ENCODE data around the gene CHTOP. TPM values are rescaled to one million over a fixed set of nuclear protein-coding genes. Genes with fewer than 3 reads are reported as not detected.

CHTOP gene
- total and polyA plus RNA-seq, 11 donors = 48.4 to 92.0 (median 72.9) TPM

GRCh38 chr1:153688736-153689328, 55.0 kb downstream of the CHTOP start:
- intact Hi-C loops (cut with DNase I) = no loop called here
- no peak overlapping the region for H3K4me3 ChIP-seq
- peaks cover 0 to 4% (median 0%) of the 10 kb centered on the region in 12 donors for H3K4me1 ChIP-seq
- ATAC-seq = no peak
- 88 to 92% (median 90%) methylated on average over 15 to 18 of the region's 18 CpGs for WGBS, 4 donors
- H3K27me3 ChIP-seq = no peaks in the 10 kb centered on the region
- peaks cover 0 to 27% (median 4%) of the 10 kb centered on the region in 9 donors for H3K36me3 ChIP-seq
- TF ChIP-seq POLR2A (IDR thresholded peaks at IDR 0.05) = no peak
- no peak for TF ChIP-seq CTCF (IDR thresholded peaks at IDR 0.05)
- DNase-seq = peak in 1 of 5 donors; percentile 30
- H3K27ac ChIP-seq = no peak overlapping the region
- no peaks in the 10 kb centered on the region for H3K9me3 ChIP-seq

DNA sequence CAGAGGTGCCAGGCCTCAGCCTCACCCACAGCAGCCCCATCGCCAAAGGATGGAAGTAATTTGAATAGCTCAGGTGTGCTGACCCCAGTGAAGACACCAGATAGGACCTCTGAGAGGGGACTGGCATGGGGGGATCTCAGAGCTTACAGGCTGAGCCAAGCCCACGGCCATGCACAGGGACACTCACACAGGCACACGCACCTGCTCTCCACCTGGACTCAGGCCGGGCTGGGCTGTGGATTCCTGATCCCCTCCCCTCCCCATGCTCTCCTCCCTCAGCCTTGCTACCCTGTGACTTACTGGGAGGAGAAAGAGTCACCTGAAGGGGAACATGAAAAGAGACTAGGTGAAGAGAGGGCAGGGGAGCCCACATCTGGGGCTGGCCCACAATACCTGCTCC, 59.6 kb downstream of the CHTOP start:
- Histone ChIP-seq H3K27ac (no peak overlapping the region), H3K36me3 (peaks cover 0 to 11% (median 0%) of the 10 kb centered on the region in 9 donors), H3K4me3 (no peak overlapping the region), H3K4me1 (peaks cover 4 to 21% (median 12%) of the 10 kb centered on the region in 12 donors), H3K27me3 (no peaks in the 10 kb centered on the region), H3K9me3 (no peaks in the 10 kb centered on the region)
- WGBS, 4 donors = 82 to 96% (median 88%) methylated on average over 4 of the region's 4 CpGs
- DNase-seq (peak in 1 of 5 donors; percentile 27), ATAC-seq (no peak)
- TF ChIP-seq POLR2A (IDR thresholded peaks at IDR 0.05) (no peak), CTCF (IDR thresholded peaks at IDR 0.05) (no peak)
- intact Hi-C loops (cut with DNase I) = loop anchor here in 1 of 10 donors (5.0 kb wide), 1 partner anchor 44 kb away; no protein-coding TSS in a partner anchor

Small RNAs within 50 kb of the gene (microRNA-seq; reads per million reads assigned to microRNA genes)
- 0 reads per million in 4 donors for gene MIR8083

Other genes with a start within 250 kb of the CHTOP start
- gene S100A8, start 243.0 kb upstream of the CHTOP start, total RNA-seq = 100 to 1,000 TPM in 2 of 9 donors, 10 to 100 TPM in 6, 1 to 10 TPM in 1; 6.0 to 199 (median 27.2) TPM
- gene S100A8, start 243.0 kb upstream of the CHTOP start, polyA plus RNA-seq = 10 to 100 TPM; 32.3 to 72.9 TPM
- not detected for gene S100A7A, start 217.5 kb upstream of the CHTOP start, total RNA-seq
- gene S100A7A, start 217.5 kb upstream of the CHTOP start, polyA plus RNA-seq = not detected
- gene S100A7, start 173.4 kb upstream of the CHTOP start, total RNA-seq = not detected
- not detected for gene S100A7, start 173.4 kb upstream of the CHTOP start, polyA plus RNA-seq
- 100 to 1,000 TPM; 157 to 415 (median 301) TPM for gene S100A6, start 98.1 kb upstream of the CHTOP start, total RNA-seq
- 1,000 to 10,000 TPM in 1 of 2 donors, 100 to 1,000 TPM in 1; 371 to 1,213 TPM for gene S100A6, start 98.1 kb upstream of the CHTOP start, polyA plus RNA-seq
- gene S100A5, start 93.1 kb upstream of the CHTOP start, total RNA-seq = not detected
- gene S100A5, start 93.1 kb upstream of the CHTOP start, polyA plus RNA-seq = not detected
- 100 to 1,000 TPM in 4 of 9 donors, 10 to 100 TPM in 5; 56.9 to 214 (median 96.1) TPM for gene S100A4, start 88.3 kb upstream of the CHTOP start, total RNA-seq
- 100 to 1,000 TPM; 214 to 398 TPM for gene S100A4, start 88.3 kb upstream of the CHTOP start, polyA plus RNA-seq
- gene S100A3, start 84.8 kb upstream of the CHTOP start, total RNA-seq = 1 to 10 TPM in 4 of 9 donors, under 1 TPM in 3, not detected in 2; 0.57 to 5.9 (median 1.1) TPM
- gene S100A3, start 84.8 kb upstream of the CHTOP start, polyA plus RNA-seq = 1 to 10 TPM; 1.6 to 5.2 TPM
- 1 to 10 TPM in 8 of 9 donors, not detected in 1; 1.3 to 4.0 (median 2.4) TPM for gene S100A2, start 68.2 kb upstream of the CHTOP start, total RNA-seq
- 1 to 10 TPM; 2.8 to 5.1 TPM for gene S100A2, start 68.2 kb upstream of the CHTOP start, polyA plus RNA-seq
- gene S100A16, start 20.9 kb upstream of the CHTOP start, total RNA-seq = 10 to 100 TPM; 37.2 to 92.6 (median 45.4) TPM
- 100 to 1,000 TPM in 1 of 2 donors, 10 to 100 TPM in 1; 72.6 to 233 TPM for gene S100A16, start 20.9 kb upstream of the CHTOP start, polyA plus RNA-seq
- 1 to 10 TPM in 7 of 9 donors, under 1 TPM in 1, not detected in 1; 0.79 to 6.1 (median 3.9) TPM for gene S100A14, start 17.7 kb upstream of the CHTOP start, total RNA-seq
- 1 to 10 TPM; 1.7 to 4.4 TPM for gene S100A14, start 17.7 kb upstream of the CHTOP start, polyA plus RNA-seq
- gene S100A13, start 6.6 kb upstream of the CHTOP start, total RNA-seq = 100 to 1,000 TPM in 7 of 9 donors, 10 to 100 TPM in 2; 98.1 to 189 (median 132) TPM
- gene S100A13, start 6.6 kb upstream of the CHTOP start, polyA plus RNA-seq = 100 to 1,000 TPM; 173 to 272 TPM
- gene S100A1, start 5.6 kb upstream of the CHTOP start, total RNA-seq = 1,000 to 10,000 TPM; 1,023 to 2,291 (median 2,114) TPM
- 1,000 to 10,000 TPM in 1 of 2 donors, 100 to 1,000 TPM in 1; 752 to 3,565 TPM for gene S100A1, start 5.6 kb upstream of the CHTOP start, polyA plus RNA-seq
- gene SNAPIN, start 24.6 kb downstream of the CHTOP start, total RNA-seq = 10 to 100 TPM; 53.7 to 88.7 (median 70.8) TPM
- gene SNAPIN, start 24.6 kb downstream of the CHTOP start, polyA plus RNA-seq = 10 to 100 TPM; 57.7 to 58.9 TPM
- gene ILF2, start 36.9 kb downstream of the CHTOP start, total RNA-seq = 10 to 100 TPM; 65.0 to 92.3 (median 74.2) TPM
- 100 to 1,000 TPM in 1 of 2 donors, 10 to 100 TPM in 1; 22.1 to 163 TPM for gene ILF2, start 36.9 kb downstream of the CHTOP start, polyA plus RNA-seq
- gene NPR1, start 44.6 kb downstream of the CHTOP start, total RNA-seq = 10 to 100 TPM in 6 of 9 donors, 1 to 10 TPM in 3; 7.1 to 26.9 (median 12.0) TPM
- gene NPR1, start 44.6 kb downstream of the CHTOP start, polyA plus RNA-seq = 10 to 100 TPM; 12.2 to 26.6 TPM
- gene INTS3, start 94.0 kb downstream of the CHTOP start, total RNA-seq = 10 to 100 TPM; 19.6 to 33.2 (median 30.7) TPM
- 10 to 100 TPM; 21.9 to 41.8 TPM for gene INTS3, start 94.0 kb downstream of the CHTOP start, polyA plus RNA-seq
- 10 to 100 TPM in 5 of 9 donors, 1 to 10 TPM in 4; 7.9 to 37.1 (median 10.3) TPM for gene SLC27A3, start 141.3 kb downstream of the CHTOP start, total RNA-seq
- 10 to 100 TPM; 18.4 to 29.4 TPM for gene SLC27A3, start 141.3 kb downstream of the CHTOP start, polyA plus RNA-seq

All from heart left ventricle (tissue), 16 donors.